Measurements from ENCODE around the gene CCDC170.
"Not testable (repeated sequence)": the region's sequence is repeated elsewhere in the genome, so short reads cannot be mapped to it uniquely, and the experiment has no call there.

Gene CCDC170

GRCh38 chr6:151493161-151493803 lies 535 bp upstream of the CCDC170 start:
- DNase-seq (ENCODE audit: low spot score), result no peak

GRCh38 chr6:151494235-151494935 lies 568 bp downstream of the CCDC170 start:
- no peak for DNase-seq (ENCODE audit: low spot score)

GRCh38 chr6:151494936-151495320 lies 1.1 kb downstream of the CCDC170 start:
- no peak for DNase-seq (ENCODE audit: low spot score)

- no peak for DNase-seq (ENCODE audit: low spot score)
Observed at GRCh38 chr6:151495380-151495779, 1.6 kb downstream of the CCDC170 start.

GRCh38 chr6:151497905-151498304 lies 4.1 kb downstream of the CCDC170 start:
- no peak for DNase-seq (ENCODE audit: low spot score)

GRCh38 chr6:151498327-151498726 lies 4.5 kb downstream of the CCDC170 start:
- DNase-seq (ENCODE audit: low spot score), result no peak

GRCh38 chr6:151499551-151499950 lies 5.7 kb downstream of the CCDC170 start:
- DNase-seq (ENCODE audit: low spot score), result no peak

- DNase-seq (ENCODE audit: low spot score), result no peak
Observed at GRCh38 chr6:151501511-151502136, 7.8 kb downstream of the CCDC170 start.

- no peak for DNase-seq (ENCODE audit: low spot score)
Observed at GRCh38 chr6:151502499-151502898, 8.7 kb downstream of the CCDC170 start.

- no peak for DNase-seq (ENCODE audit: low spot score)
Observed at GRCh38 chr6:151506761-151507160, 12.9 kb downstream of the CCDC170 start.

- DNase-seq (ENCODE audit: low spot score), result no peak
Observed at GRCh38 chr6:151509048-151509447, 15.2 kb downstream of the CCDC170 start.

- DNase-seq (ENCODE audit: low spot score), result no peak
Observed at GRCh38 chr6:151512481-151512880, 18.7 kb downstream of the CCDC170 start.

- DNase-seq (ENCODE audit: low spot score), result no peak
Observed at GRCh38 chr6:151514000-151514730, 20.3 kb downstream of the CCDC170 start.

GRCh38 chr6:151518992-151519391 lies 25.2 kb downstream of the CCDC170 start:
- not testable (repeated sequence) for DNase-seq (ENCODE audit: low spot score)

GRCh38 chr6:151523034-151523433 lies 29.2 kb downstream of the CCDC170 start:
- DNase-seq (ENCODE audit: low spot score), result no peak

- DNase-seq (ENCODE audit: low spot score), result no peak
Observed at GRCh38 chr6:151524059-151524458, 30.2 kb downstream of the CCDC170 start.

GRCh38 chr6:151534576-151534975 lies 40.8 kb downstream of the CCDC170 start:
- DNase-seq (ENCODE audit: low spot score), result no peak

GRCh38 chr6:151535476-151536187 lies 41.8 kb downstream of the CCDC170 start:
- DNase-seq (ENCODE audit: low spot score), result no peak

GRCh38 chr6:151536188-151536479 lies 42.3 kb downstream of the CCDC170 start:
- DNase-seq (ENCODE audit: low spot score), result no peak

- DNase-seq (ENCODE audit: low spot score), result no peak
Observed at GRCh38 chr6:151537556-151537955, 43.7 kb downstream of the CCDC170 start.

- DNase-seq (ENCODE audit: low spot score), result no peak
Observed at GRCh38 chr6:151539506-151540268, 45.9 kb downstream of the CCDC170 start.
